Measurements from ENCODE around the gene WIF1. TPM values are rescaled to one million over a fixed set of nuclear protein-coding genes. Genes with fewer than 3 reads are reported as not detected.
A peak's percentile ranks its signal among the peaks of the same experiment; 100 is the strongest.

The WIF1 gene
- total RNA-seq, 3 donors from 2014 or later (not counting 1 experiment from before 2014, with no cell fraction given), result not detected

DNA sequence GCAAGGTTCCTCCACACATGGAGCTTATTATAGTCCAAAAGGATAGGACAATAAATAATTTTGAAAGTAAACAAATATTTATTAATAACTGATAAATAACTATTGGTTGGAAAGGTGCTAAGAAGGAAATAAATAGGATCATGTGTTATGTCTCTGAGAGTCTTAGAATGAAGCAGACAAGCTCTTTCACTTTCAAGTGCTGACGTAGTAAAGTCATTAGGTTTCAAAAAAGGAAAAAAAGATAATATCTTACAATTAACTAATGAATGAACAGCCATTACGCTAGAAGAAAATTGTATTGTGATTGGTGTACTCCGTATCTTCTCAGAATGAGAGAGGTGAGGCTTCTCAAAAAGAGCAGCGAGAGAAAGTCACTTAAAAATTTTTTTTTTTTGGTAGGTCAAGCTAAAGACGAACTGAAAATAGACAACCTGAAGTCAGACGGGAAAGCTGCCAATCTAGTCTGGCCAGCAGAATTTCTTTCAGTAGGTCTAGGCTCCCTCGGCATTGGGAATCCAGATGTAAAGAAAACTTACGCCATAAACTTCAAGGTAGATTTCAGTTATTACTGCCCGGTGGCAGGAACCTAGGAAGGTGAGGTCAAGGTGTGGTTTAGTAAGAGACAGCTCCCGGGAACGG lies 47.7 kb upstream of the WIF1 start:
- H3K4me3 ChIP-seq (ENCODE audit: low read length), result peak overlapping the region; percentile 97
- intact Hi-C loops (cut with micrococcal nuclease), result loop anchor here (5.0 to 10.0 kb wide), 2 partner anchors 64 to 764 kb away; partner anchors contain the start of gene XPOT

DNA sequence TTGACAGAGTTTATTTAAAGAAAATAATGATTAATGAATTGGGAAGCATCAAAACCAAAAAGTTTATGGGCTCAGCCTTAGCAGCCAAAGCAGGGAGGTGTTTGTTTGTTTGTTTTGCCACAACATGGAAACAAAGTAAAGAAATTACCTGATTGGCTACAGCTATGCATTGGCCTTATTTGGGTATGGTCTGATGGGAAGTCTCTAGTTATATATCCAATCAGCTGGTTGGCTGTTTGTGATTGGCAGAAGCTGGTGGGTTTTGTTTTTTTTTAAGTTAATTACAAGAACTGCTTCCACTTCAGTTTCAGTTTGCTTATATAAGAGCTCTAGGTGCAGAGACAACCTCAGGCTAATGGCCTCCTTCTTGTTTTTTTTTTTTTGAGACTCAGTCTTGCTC lies 43.7 kb upstream of the WIF1 start:
- peaks cover 20 to 34% of the 10 kb centered on the region in 2 donors for H3K27me3 Mint-ChIP-seq (ENCODE audit: low read depth in 2 of 2)

More for the DNA sequence above, 47.7 kb upstream of the WIF1 start:
- Histone ChIP-seq H3K9me3 (ENCODE audit: control insufficient read depth, insufficient read depth, low read length) (no peaks in the 10 kb centered on the region), H3K36me3 (ENCODE audit: control insufficient read depth, insufficient read depth, low read length) (no peaks in the 10 kb centered on the region), H3K4me1 (ENCODE audit: control insufficient read depth, insufficient read depth, low read length) (peaks cover 11% of the 10 kb centered on the region), H3K27me3 (ENCODE audit: control insufficient read depth, insufficient read depth, low read length) (no peaks in the 10 kb centered on the region), H3K27ac (ENCODE audit: low read length) (peak overlapping the region; percentile 97)
- Mint-ChIP-seq H3K27ac (peak overlapping the region; percentile 99 to 100), H3K4me1 (peaks cover 30 to 38% of the 10 kb centered on the region in 2 donors), H3K36me3 (no peaks in the 10 kb centered on the region), H3K9me3 (no peaks in the 10 kb centered on the region), H3K27me3 (ENCODE audit: low read depth in 2 of 2) (peaks cover under 1 to 3% of the 10 kb centered on the region in 2 donors), H3K4me3 (peak overlapping the region; percentile 99)
- peak in 1 of 2 donors; percentile 53 for DNase-seq
- ATAC-seq, result peak; percentile 1 to 6 (median 4)
- TF ChIP-seq, protein P1, sequence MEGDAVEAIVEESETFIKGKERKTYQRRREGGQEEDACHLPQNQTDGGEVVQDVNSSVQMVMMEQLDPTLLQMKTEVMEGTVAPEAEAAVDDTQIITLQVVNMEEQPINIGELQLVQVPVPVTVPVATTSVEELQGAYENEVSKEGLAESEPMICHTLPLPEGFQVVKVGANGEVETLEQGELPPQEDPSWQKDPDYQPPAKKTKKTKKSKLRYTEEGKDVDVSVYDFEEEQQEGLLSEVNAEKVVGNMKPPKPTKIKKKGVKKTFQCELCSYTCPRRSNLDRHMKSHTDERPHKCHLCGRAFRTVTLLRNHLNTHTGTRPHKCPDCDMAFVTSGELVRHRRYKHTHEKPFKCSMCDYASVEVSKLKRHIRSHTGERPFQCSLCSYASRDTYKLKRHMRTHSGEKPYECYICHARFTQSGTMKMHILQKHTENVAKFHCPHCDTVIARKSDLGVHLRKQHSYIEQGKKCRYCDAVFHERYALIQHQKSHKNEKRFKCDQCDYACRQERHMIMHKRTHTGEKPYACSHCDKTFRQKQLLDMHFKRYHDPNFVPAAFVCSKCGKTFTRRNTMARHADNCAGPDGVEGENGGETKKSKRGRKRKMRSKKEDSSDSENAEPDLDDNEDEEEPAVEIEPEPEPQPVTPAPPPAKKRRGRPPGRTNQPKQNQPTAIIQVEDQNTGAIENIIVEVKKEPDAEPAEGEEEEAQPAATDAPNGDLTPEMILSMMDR (IDR thresholded peaks at IDR 0.05), result no peak
- whole genome bisulfite sequencing (ENCODE audit: insufficient coverage), result 0% methylated on average over 10 of the region's 11 CpGs

DNA sequence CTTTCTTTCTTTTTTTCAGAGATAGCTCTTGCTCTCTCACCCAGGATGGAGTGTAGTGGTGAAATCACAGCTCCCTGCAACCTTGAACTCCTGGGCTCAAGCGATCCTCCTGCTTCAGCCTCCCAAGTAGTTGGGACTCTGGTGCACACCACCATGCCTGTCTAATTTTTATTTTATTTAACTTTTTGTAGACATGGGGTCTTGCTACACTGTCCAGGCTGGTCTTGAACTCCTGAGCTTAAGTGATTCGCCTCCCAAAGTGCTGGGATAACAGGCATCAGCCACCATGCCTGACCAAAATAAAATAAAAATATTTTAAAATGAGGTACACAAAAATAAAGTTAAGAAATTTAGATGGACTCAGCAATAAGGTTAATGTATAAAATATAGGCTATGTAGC lies 43.1 kb upstream of the WIF1 start:
- peaks cover 2% of the 10 kb centered on the region for H3K27me3 ChIP-seq (ENCODE audit: control insufficient read depth, insufficient read depth, low read length)
- intact Hi-C loops (cut with micrococcal nuclease), result loop anchor here (10.0 kb wide), 1 partner anchor 759 kb away; the partner anchor contains the start of gene XPOT
- 100% methylated on average over 2 of the region's 2 CpGs for WGBS (ENCODE audit: insufficient coverage)
- peaks cover 23 to 37% of the 10 kb centered on the region in 2 donors for H3K27me3 Mint-ChIP-seq (ENCODE audit: low read depth in 2 of 2)
- no peaks in the 10 kb centered on the region for H3K9me3 ChIP-seq (ENCODE audit: control insufficient read depth, insufficient read depth, low read length)
- no peak overlapping the region for H3K27ac Mint-ChIP-seq
- H3K4me1 Mint-ChIP-seq, result peaks cover 5 to 7% of the 10 kb centered on the region in 2 donors
- TF ChIP-seq, protein P1 (IDR thresholded peaks at IDR 0.05), result no peak
- no peaks in the 10 kb centered on the region for H3K36me3 Mint-ChIP-seq
- no peak overlapping the region for H3K4me3 Mint-ChIP-seq
- H3K9me3 Mint-ChIP-seq, result no peaks in the 10 kb centered on the region
- no peaks in the 10 kb centered on the region for H3K4me1 ChIP-seq (ENCODE audit: control insufficient read depth, insufficient read depth, low read length)
- ATAC-seq (no peak), DNase-seq (no peak)
- no peak overlapping the region for H3K27ac ChIP-seq (ENCODE audit: low read length)
- H3K36me3 ChIP-seq (ENCODE audit: control insufficient read depth, insufficient read depth, low read length), result no peaks in the 10 kb centered on the region
- H3K4me3 ChIP-seq (ENCODE audit: low read length), result no peak overlapping the region

More for the DNA sequence above, 43.7 kb upstream of the WIF1 start:
- TF ChIP-seq, protein P1 (IDR thresholded peaks at IDR 0.05), result no peak
- H3K27ac ChIP-seq (ENCODE audit: low read length), result no peak overlapping the region
- Mint-ChIP-seq H3K27ac (no peak overlapping the region), H3K36me3 (no peaks in the 10 kb centered on the region), H3K9me3 (no peaks in the 10 kb centered on the region), H3K4me1 (peaks cover 8 to 9% of the 10 kb centered on the region in 2 donors), H3K4me3 (no peak overlapping the region)
- H3K36me3 ChIP-seq (ENCODE audit: control insufficient read depth, insufficient read depth, low read length), result no peaks in the 10 kb centered on the region
- no peaks in the 10 kb centered on the region for H3K4me1 ChIP-seq (ENCODE audit: control insufficient read depth, insufficient read depth, low read length)
- intact Hi-C loops (cut with micrococcal nuclease), result loop anchor here (5.0 to 10.0 kb wide), 2 partner anchors 68 to 760 kb away; partner anchors contain the start of gene XPOT
- peaks cover 2% of the 10 kb centered on the region for H3K27me3 ChIP-seq (ENCODE audit: control insufficient read depth, insufficient read depth, low read length)
- ATAC-seq, result no peak
- no peak for DNase-seq
- no peak overlapping the region for H3K4me3 ChIP-seq (ENCODE audit: low read length)
- no peaks in the 10 kb centered on the region for H3K9me3 ChIP-seq (ENCODE audit: control insufficient read depth, insufficient read depth, low read length)
